AG08395 (cell line): ENCODE results near the gene APH1B.

Experiments
- DNase-seq: peaks from one replicate; pipeline ENCODE4 v3.0.0; 2012; ENCODE audit warnings: mixed read lengths, low spot score

The APH1B gene

DNA sequence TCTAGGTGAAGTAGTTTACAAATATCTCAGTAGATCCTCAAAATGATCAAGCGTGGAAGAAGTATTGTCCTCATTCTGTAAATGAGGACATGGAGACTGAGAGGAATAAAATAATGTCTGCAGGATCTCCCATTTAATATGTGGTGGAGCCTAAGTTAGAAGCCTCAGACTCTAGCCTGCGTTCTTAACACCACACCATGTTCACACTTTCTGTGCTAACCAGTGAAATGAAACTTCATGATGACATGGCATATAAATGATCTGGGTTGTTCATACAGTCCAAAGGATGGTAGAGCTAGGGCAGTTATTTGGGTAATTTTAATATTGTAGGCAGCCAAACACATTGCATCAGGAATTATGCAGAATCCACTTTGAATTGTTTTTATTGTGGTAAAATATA, 25.1 kb upstream of the APH1B start:
- no peak for DNase-seq

DNA sequence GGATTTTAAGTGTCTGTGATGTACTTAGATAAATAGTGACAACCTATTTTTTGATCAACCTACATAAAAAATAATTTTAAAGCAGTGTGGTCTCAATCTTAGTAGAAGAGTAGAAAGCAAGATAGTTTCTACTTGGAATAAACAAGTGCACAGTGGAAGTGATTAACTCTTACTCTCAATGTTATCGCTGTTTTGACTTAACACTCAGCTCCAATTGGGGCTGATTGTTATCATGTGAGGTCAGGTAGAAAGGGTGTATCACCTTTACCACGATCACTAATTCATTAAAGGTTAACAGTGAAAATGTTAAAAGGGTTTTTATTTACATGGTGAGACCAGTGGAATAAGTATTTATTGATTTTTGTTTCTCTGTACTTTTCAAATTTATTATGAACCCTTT, 22.4 kb upstream of the APH1B start:
- DNase-seq = no peak

DNA sequence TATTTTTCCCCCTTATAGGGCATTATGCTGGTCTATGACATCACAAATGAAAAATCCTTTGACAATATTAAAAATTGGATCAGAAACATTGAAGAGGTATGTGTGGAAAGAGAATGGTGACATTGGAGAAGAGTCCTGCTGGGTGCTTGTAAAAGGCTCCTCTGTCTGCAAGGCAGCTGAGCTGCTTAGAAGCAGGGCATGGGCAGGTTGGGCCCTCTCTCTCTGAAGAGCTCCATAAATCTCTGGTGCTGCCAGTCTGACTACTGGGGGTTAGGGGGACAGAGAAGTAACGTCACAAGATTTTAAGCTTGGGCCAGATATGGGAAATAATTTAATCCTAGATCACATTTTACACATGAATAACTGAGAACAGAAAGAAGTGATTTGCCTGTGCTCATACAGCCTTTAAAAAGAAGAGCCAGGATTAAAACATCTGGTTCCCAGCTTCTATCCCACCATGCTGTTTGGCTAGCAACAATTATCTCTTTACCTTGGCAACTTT, 21.9 kb upstream of the APH1B start:
- no peak for DNase-seq

DNA sequence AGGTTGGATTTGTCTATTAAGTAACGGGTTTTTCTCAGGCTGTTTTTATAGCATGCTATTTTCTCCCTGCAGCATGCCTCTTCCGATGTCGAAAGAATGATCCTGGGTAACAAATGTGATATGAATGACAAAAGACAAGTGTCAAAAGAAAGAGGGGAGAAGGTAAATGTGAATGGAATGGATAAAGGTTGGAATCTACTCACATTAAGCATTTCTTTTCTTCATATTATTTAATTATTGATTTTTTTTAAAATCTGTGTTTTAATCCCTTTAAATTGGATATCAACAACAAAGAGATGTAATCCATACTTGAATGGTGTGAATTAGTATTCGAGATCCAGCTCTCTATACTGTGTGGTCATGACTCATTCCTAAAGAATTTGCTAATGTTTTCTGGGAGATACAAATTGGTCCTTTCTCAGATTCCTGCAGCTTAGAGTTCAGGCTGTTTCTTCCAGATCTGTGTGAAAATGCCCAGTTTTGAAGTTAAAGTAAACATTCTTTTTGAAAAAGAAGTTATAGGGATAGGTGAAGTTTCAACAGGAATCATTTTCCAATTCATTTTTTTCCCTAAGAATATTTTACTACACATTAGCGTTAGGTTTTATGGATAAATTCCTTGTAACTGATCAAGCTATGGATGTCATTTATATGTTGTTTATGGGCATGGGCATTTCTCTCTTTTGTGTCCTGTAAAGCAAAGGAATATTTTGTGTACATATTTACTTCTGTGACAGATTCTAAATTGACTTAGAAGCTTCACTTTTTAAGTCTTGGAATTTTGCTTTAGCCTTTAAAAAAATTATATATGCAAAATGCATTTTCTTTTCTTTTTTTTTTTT, 20.8 kb upstream of the APH1B start:
- DNase-seq = peak; percentile 79

DNA sequence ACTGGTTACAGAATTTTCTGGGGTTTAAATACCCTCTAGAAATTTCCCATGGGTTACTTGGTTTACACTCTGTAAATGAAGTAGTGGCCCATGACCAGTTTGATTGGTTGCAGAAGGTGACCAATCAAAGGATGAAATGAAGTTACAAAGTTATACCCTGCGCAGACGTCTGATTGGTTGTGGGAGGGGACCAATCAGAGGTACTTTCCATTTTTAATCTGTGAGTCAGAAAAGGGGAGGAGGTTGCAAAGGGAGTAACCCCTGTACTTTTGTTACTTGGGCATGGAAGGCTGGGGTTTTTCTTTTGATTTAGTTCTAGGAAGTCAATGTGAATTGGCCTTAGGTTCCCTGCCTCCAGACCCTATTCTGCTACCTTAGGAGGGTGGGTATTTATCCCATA, 18.7 kb upstream of the APH1B start:
- no peak for DNase-seq

DNA sequence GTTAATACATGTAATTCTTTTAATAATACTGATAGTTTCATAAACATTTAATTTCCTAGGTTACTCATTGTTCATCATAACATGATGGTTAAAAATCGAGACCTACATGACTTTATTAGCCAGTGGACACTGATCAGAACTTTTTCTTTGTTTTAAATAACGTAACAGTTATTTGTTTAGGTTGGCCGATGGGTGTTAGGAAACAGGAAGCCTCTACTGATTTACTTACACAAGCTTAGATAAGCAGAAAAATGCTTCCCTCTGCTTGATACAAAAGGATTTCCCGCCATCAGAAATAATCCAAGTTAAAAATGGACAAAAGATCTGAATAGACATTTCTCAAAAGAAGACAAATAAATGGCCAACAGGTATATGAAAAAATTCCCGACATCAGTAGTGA, 16.6 kb upstream of the APH1B start:
- no peak for DNase-seq

DNA sequence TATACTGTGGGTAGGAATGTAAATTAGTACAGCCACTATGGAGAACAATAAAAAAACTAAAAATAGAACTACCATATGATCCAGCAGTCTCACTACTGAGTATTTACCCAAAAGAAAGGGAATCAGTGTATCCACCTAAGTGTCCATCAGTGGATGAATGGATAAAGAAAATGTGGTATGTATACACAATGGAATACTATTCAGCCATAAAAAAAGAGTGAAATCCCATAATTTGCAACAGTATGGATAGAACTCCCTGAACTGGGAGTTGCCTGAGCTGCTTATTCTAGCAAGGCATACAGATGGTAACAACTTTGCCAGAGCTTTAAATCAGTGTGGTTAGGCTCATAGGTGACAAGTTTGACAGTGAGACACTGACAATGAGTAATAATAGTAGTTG, 16.1 kb upstream of the APH1B start:
- no peak for DNase-seq

DNA sequence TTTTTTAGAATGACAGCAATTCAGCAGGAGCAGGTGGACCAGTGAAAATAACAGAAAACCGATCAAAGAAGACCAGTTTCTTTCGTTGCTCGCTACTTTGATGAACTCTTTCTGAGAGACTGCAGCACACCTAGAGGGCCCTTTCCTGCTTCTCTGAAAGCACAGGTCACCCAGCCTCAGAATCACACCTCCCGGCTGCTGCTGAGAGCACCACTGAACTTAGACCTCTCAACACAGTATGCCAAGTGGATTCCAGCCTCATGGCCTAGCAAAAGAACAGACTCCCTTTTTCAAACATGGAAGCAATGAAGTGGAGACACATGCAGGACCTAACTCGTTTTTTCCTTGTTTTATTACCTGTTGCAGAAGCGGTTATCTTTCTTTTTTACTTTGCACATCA, 13.9 kb upstream of the APH1B start:
- DNase-seq = no peak

DNA sequence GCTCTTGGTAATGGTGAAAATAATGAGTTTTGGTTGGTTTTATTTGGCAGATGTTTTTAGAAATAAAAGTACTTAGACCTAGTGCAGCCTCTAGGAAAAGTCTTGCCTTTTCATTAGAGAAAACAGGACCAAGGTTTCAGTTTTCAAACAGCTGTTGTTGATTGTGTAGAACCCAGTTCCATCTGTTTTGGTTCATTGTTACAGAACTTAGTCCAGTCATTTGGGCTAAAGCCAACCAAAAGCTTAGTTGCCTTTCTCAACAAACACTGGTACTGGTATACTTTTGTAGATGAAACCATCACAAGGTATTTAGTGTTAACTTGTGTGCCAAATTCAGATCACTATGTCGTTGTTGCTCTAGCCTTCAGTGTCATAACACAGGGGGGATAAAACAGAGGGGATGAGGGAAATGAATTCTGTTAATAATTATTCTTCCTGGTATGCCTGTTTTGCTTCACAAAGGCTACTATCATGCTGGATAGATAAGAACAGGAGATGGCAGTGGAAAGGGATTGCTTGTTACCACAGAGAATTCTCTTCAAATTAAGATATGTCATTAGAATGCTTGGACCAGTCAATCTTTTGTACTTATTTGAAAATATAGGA, 12.6 kb upstream of the APH1B start:
- DNase-seq = no peak

DNA sequence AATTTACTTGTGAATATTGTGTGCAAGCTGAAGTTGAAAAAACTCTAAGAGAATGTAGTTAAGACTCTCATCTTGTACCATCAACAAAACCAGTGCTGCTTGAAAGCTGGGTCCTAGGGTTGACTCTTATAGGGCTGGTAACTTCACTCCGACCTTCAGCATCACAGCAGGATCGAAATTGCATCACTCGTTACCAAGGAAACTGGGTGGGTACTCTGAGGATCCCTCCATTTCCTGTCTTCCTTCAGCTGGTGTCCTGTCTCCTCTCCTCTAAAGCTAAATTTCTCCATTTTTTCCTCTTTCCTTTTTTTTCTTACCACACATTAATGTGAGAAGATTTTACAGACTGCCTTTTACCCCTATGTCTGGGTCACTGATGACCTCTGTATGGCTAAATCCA, 3.0 kb upstream of the APH1B start:
- no peak for DNase-seq

DNA sequence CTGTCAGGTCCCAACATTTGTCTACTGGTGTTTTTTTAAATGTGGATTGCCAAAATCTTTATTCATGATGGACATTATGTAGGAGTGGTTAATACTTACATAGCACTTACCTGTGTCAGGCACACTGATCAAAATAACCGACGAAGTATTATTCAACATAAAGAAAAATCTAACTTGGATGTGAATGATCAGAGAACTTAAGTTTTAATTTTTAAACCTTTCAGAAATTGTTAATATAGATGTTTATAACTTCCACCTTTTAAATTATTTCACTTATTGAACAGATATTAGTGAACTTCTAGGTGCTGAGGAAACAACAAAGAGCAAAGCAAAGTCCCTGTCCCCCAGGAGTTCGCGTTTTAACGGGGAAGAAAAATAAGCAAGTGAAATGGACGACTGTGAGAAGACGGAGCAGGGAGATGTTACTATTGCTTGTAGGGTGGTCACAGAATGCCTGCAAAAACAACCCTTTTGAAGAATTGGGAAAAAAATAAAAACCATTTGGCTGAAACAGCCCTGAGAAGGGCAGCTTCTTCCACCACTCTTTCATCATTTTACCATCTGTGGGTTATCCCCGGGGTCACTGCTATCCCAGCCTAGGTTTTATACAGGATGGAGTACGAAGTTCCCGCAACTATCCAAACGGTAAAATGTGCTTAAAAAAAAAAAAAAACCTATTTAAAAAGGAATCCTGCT, 915 bp upstream of the APH1B start:
- no peak for DNase-seq

DNA sequence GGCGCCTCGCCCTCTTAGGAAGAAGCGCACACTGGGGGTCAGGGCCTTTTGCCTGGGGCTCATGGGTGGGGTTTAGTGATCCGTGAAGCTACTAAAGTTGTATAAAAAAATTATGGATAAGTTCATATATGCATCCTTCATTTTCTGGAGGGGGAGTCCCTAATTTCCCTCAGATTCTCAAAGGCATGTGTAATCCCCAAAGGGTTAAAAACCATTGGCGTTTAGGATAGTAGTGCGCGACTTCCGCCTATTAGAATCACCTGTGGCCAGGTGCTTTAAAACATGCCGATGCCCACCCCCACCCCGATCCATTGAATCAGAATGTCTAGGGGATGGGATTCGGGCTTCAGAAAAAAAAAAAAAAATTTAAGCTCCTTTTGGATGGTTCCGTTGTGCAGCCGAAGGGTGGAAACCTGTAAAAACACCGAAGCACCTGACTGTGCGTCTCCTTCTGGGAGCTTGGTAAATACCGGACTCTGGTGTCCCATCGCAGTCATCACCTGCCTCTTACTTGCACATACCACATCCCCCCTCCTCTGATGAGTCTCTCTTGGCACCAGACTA, 570 bp downstream of the APH1B start:
- no peak for DNase-seq

DNA sequence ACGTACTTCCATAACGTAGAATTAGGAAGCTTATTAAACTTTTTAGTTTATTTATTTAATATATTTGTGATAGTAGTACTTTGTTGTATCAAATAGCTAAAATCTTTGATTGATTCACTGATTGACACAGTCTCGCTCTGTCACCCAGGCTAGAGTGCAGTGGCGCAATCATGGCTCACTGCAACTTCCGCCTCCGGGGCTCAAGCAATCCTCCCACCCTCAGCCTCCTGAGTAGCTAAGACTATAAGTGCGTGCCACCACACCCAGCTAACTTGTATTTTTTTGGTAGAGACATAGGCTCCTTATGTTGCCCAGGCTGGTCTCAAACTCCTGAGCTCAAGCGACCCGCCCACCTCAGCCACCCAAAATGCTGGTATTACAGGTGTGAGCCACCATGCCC, 5.7 kb downstream of the APH1B start:
- no peak for DNase-seq

DNA sequence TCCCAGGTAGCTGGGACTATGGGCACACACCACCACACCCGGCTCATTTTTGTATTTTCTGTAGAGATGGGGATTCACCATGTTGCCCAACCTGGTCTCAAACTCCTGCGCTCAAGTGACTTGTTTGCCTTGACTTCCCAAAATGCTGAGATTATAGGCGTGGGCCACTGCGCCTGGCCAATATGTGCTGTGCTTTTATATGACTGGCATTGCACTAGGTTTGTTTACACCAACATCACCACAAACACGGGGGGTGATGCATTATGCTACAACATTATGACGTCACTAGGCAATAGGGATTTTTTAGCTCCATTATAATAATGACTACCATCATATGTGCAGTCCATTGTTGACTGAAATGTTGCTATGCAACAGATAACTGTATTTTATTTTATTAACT, 6.9 kb downstream of the APH1B start:
- DNase-seq = no peak

DNA sequence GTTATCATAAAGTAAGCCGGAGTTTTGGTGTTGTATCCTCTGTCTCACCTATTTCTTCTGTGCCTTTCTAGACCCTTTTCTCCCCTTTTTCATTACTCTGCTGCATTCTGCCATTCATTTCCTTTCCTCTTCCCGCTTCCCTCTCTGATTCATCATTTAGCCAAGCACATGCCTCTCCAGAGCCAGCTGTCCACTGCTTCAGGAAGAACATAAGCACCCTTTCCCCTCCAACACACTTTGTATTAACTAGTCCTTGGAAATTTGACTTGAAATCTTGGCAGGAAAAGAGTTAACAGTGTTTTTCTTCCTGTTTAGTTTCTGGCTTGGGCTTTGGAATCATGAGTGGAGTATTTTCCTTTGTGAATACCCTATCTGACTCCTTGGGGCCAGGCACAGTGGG, 9.7 kb downstream of the APH1B start:
- no peak for DNase-seq

DNA sequence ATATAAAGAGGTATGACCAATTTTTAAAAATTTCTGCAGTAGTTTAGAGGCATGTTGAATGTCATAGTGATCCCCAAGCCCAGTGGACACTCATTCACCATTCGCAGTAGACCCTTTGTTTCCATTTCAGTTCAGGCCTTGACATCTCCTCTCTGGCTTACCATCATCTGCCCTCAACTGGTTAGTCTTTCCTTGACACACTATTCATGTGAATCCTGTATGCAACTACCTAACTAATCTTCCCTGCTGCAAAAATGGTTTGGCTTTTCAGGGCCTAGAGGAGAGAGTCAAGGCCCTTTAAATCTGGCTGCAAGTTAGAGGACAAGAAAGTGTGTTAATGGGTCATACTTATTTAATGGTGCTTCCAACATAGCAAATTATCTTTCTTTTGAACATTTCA, 10.9 kb downstream of the APH1B start:
- no peak for DNase-seq

DNA sequence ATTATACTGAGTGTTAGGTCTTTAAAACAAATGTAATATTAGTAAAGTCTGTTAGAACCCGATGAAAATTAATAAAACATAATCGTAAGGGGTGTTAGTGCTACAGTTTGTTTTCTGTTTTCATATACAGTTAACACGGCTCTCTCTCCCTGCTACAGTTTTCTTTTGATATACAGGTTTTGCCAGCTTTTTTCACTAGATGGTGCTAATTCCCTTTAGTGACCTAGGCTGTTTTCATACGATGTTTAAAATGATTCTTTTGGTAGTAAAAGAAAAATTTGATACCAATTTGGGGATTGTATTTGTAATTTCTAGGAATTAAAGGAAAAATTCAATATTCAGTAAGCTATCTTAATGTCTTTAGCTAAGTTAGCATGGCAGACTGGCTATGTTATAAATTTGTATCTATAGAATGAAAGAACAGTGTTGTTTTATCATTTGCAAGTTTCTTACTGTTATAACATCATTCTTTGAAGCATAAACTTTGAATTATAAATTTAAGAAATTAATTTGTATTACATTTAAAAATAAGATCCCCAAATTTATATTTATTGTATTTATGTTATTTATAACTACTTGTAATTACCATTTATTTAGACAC, 11.5 kb downstream of the APH1B start:
- peak; percentile 70 for DNase-seq

DNA sequence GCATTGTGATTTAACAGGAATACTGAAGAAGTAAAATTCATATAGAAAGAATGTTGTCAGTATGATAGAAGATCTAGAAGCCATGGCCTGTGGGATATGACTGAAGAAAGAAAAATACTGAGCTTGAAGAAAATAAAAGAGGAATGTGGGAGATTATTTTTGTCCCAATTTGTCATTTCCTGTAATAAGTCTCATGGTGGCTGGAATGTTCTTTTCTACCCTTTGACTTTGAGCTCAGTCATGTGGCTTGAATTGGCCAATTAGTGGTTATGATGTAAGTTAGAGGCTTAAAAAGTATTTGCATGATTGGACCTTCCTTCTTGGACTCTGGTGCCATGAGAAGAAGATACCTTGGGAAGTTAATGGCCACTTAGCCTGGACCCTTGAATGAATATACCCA, 14.1 kb downstream of the APH1B start:
- peak; percentile 76 for DNase-seq

DNA sequence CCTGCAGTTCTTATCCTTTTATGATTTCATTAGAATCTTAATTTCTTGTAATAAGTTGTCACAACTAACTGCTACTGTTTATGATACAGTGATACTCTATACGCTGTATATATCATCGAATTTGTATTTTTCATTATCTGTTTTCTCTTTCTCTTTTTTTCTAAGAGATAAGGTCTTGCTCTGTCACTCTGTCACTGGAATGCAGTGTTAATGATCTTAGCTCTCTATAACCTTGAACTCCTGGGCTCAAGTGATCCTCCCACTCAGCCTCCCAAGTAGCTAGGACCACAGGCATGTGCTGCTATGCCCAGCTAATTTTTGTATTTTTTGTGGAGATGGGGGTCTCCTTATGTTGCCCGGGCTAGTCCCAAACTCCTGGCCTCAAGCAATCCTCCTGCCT, 14.8 kb downstream of the APH1B start:
- DNase-seq = no peak

DNA sequence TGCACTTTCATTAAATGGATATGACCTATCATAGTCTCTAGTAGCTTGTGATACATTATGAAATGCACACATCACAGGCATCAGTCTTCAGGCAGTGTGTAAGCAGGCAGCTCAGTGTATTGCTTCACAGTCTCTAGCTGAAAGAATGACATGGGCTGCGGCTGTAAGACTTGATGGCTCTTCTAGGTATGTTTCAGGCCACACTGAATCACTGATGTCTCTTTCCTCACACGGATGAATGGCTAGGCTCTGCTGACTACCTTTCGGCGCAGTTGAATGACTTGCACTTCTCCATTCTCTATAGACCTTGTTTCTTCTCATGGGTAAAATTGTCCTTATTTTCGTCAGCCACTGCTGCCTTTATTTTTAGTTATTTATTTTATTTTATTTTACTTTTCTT, 15.4 kb downstream of the APH1B start:
- DNase-seq = peak; percentile 9

DNA sequence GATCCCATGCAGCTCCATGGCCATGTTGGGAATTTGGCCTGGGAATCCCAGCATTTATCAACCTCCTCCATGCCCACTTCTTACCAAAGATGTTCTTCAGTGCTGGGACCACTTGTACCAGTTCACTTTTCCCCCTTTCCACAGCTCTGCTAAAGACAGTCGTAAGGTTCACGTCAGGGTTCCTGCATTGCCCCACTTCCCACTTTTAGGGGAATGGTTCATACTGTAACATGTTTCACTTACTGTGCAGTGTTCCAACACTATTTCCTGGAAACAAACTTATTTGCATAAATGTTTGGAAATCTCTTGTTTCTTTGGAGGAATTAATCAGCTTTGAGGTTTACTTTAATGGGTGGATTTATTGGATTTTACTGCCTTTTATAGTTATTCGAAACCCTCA, 17.0 kb downstream of the APH1B start:
- no peak for DNase-seq

DNA sequence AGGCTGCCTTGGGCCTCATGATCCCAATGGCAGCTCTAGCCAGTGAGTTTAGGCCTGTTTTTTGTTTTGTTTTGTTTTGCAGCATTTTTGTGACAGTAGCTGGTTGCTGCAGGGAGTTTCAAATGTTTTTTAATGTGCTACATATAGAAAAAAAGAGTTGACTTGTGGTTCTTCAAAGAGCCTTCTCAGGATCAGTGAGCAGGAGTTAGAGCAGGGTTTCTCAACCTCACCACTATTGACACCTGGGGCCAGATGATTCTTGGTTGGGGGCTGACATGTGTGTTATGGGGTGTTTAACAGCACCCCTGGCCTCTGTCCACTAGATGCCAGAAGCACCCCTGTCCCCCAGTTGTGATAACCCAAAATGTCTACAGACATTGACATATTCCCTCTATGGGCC, 17.9 kb downstream of the APH1B start:
- DNase-seq = no peak
